CD4-positive, alpha-beta T cell (primary cell): ENCODE results near the gene ASB16. TPM values are rescaled to one million over a fixed set of nuclear protein-coding genes. Genes with fewer than 3 reads are reported as not detected.
"Not testable (repeated sequence)": the region's sequence is repeated elsewhere in the genome, so short reads cannot be mapped to it uniquely, and the experiment has no call there.

Experiments used
- ATAC-seq: fragments of 200-7000 bp; cut with Tn5 transposase; one replicate; pipeline ENCODE4 v1.10.0; 2022; ENCODE audit warnings: mild to moderate bottlenecking; ENCODE audit not compliant: poor library complexity
- CTCF ChIA-PET: fragments of 350-600 bp; sonication (Branson Sonifier 250); formaldehyde crosslinking; loops from one replicate; lab custom pipeline; 2021; ENCODE audit warnings: antibody characterized with exemption, inconsistent platforms; lab: Charles Lee
- POLR2A ChIA-PET: fragments of 350-600 bp; sonication (Branson Sonifier 250); formaldehyde crosslinking; loops from one replicate; lab custom pipeline; 2021; ENCODE audit warnings: antibody characterized with exemption, inconsistent platforms; lab: Charles Lee
- DNase-seq, 14 experiments: peaks; one replicate each; pipeline ENCODE4 v3.0.0-alpha.2; 2013 to 2020; ENCODE audit warnings: mixed read lengths in 2 of 14
- H3K27ac ChIP-seq, 2 donors: one replicate each; pipeline versions ENCODE4 v1.5.1 to v1.7.0; 2013; ENCODE audit warnings: low read length in 2 of 2, low read depth in 1 of 2, mild to moderate bottlenecking in 1 of 2
- H3K27me3 ChIP-seq, 2 experiments: 1 replicate in 1 of 2; 2 replicates in 1 of 2; pipeline versions ENCODE4 v1.6.1 to v1.7.0; 2013; ENCODE audit warnings: low read length in 2 of 2, control low read depth in 1 of 2, mild to moderate bottlenecking in 1 of 2, moderate library complexity in 1 of 2; ENCODE audit not compliant: insufficient read depth in 2 of 2, control insufficient read depth in 1 of 2
- H3K36me3 ChIP-seq: one replicate; pipeline ENCODE4 v1.6.1; 2013; ENCODE audit warnings: low read length, control low read depth; ENCODE audit not compliant: insufficient read depth
- H3K4me1 ChIP-seq: one replicate; pipeline ENCODE4 v1.6.1; 2013; ENCODE audit warnings: low read length, control low read depth; ENCODE audit not compliant: insufficient read depth
- H3K4me3 ChIP-seq: one replicate; pipeline ENCODE4 v1.5.1; 2013; ENCODE audit warnings: mild to moderate bottlenecking, low read length, moderate library complexity
- H3K9me3 ChIP-seq, 2 experiments: 1 replicate in 1 of 2; 2 replicates in 1 of 2; pipeline versions ENCODE4 v1.6.1 to v1.7.0; 2013; ENCODE audit warnings: low read length in 2 of 2, mild to moderate bottlenecking in 2 of 2, control low read depth in 1 of 2, moderate library complexity in 1 of 2; ENCODE audit not compliant: control insufficient read depth in 1 of 2, insufficient read depth in 1 of 2
- H3K27ac Mint-ChIP-seq: one replicate; pipeline ENCODE4 v1.8.0; 2020; ENCODE audit warnings: mixed read lengths
- H3K27me3 Mint-ChIP-seq: one replicate; pipeline ENCODE4 v1.8.0; 2021; ENCODE audit warnings: mixed read lengths
- H3K36me3 Mint-ChIP-seq: one replicate; pipeline ENCODE4 v1.8.0; 2021; ENCODE audit warnings: low read depth, mixed read lengths
- H3K4me1 Mint-ChIP-seq: one replicate; pipeline ENCODE4 v1.8.0; 2021; ENCODE audit warnings: low read depth, mixed read lengths
- H3K4me3 Mint-ChIP-seq: one replicate; pipeline ENCODE4 v1.8.0; 2020; ENCODE audit warnings: mild to moderate bottlenecking, mixed read lengths
- H3K9me3 Mint-ChIP-seq: one replicate; pipeline ENCODE4 v1.8.0; 2020; ENCODE audit warnings: mixed read lengths
- intact Hi-C, 2 experiments: fragments of 100-400 bp; cut with DNase I in 1 of 2; cut with micrococcal nuclease in 1 of 2; formaldehyde crosslinking; loops; one replicate each; pipeline versions ENCODE4 v1.15.1 to v1.9.0; 2023 to 2025; cut with DNase I, micrococcal nuclease
- total RNA-seq, 174 experiments: library from RNA in 2 of 174; stranded (reverse) in 2 of 174; gene quantifications; one replicate each; pipeline ENCODE4 v1.2.3 and lab custom pipeline; 2021 to 2026
- TF ChIP-seq, protein P1 (sequence below): fragments of 200-600 bp; IDR thresholded peaks from one replicate; pipeline ENCODE4 v1.8.0; 2022; ENCODE audit warnings: antibody characterized with exemption, mild to moderate bottlenecking

ASB16 gene
- total RNA-seq, 2 experiments from 2014 or later, result 0.11 TPM; not detected in 1

DNA sequence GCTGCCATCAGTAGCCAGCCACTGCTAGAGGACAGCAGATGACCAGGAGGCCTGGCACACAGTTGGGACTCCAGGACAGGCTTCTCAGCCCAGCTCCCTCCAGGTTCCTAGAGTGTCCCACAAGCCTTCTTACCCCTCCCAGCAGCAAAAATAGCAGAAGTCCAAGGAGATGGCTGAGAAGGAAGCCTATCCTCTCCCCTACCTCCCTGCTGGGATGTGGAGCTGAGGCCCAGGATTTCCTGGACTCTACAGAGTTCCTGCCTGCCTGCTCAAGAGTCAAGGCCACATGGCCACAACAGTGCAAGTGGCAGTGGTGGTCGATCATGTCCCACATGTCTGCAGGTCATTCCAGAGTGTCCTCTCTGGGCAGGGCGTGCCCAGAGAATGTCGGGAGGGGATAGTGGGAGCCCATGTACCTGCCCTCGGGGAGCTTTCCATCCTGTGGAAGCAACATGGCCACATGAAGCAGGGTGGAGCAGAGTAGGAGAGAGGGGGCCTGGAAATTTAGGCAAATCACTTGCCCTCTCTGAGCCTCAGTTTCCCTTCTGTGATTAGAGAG, 36.5 kb upstream of the ASB16 start:
- H3K4me1 Mint-ChIP-seq, result no peaks in the 10 kb centered on the region
- Histone ChIP-seq H3K27ac (no peak overlapping the region), H3K9me3 (peaks cover 0 to 7% of the 10 kb centered on the region in 2 experiments), H3K27me3 (peaks cover 8 to 12% of the 10 kb centered on the region in 2 experiments), H3K4me1 (peaks cover 4% of the 10 kb centered on the region), H3K36me3 (no peaks in the 10 kb centered on the region), H3K4me3 (no peak overlapping the region)
- intact Hi-C loops, result no loop called here
- TF ChIP-seq, protein P1, sequence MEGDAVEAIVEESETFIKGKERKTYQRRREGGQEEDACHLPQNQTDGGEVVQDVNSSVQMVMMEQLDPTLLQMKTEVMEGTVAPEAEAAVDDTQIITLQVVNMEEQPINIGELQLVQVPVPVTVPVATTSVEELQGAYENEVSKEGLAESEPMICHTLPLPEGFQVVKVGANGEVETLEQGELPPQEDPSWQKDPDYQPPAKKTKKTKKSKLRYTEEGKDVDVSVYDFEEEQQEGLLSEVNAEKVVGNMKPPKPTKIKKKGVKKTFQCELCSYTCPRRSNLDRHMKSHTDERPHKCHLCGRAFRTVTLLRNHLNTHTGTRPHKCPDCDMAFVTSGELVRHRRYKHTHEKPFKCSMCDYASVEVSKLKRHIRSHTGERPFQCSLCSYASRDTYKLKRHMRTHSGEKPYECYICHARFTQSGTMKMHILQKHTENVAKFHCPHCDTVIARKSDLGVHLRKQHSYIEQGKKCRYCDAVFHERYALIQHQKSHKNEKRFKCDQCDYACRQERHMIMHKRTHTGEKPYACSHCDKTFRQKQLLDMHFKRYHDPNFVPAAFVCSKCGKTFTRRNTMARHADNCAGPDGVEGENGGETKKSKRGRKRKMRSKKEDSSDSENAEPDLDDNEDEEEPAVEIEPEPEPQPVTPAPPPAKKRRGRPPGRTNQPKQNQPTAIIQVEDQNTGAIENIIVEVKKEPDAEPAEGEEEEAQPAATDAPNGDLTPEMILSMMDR, result no peak
- H3K9me3 Mint-ChIP-seq, result no peaks in the 10 kb centered on the region
- ATAC-seq (no peak), DNase-seq (no peak)
- CTCF ChIA-PET, result no interaction called here
- H3K36me3 Mint-ChIP-seq, result no peaks in the 10 kb centered on the region
- no peak overlapping the region for H3K27ac Mint-ChIP-seq
- POLR2A ChIA-PET, result no interaction called here
- H3K27me3 Mint-ChIP-seq, result peaks cover 17% of the 10 kb centered on the region
- H3K4me3 Mint-ChIP-seq, result no peak overlapping the region

DNA sequence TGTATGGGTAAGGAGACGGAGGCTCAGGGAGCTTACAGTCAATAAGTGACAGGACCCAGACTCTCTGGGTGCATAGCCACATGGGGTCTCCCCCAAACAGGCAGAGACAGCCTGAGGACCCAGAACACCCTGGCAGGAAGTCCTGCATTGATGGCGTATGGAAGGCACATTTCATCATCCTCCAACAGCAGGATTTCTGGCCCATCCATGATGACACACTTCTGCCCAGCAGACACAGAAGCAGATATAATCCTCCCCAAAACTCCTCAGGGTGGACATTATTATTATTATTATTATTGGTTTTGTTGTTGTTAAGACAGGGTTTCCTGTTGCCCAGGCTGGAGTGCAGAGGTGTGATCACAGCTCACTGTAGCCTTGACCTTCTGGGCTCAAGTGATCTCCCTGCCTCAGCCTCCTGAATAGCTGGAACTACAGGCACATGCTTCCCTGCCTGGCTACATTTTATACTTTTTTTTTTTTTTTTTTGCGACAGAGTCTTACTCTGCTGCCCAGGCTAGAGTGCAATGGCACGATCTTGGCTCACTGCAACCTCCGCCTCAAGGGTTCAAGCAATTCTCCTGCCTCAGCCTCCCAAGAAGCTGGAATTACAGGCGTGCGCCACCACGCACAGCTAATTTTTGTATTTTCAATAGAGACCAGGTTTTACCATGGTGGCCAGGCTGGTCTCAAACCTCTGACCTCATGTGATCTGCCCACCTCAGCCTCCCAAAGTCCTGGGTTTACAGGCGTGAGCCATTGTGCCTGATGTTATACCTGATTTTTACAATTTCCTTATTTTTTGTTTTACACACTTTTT, 35.5 kb upstream of the ASB16 start:
- no peak for ATAC-seq
- H3K4me1 ChIP-seq, result peaks cover 4% of the 10 kb centered on the region
- peaks cover 0 to 7% of the 10 kb centered on the region in 2 experiments for H3K9me3 ChIP-seq
- no peak for DNase-seq
- no peaks in the 10 kb centered on the region for H3K36me3 ChIP-seq
- ChIA-PET CTCF (no interaction called here), POLR2A (interaction anchor here (0.8 kb wide), 1 partner anchor 11 kb away, joined by 3 read pairs; no protein-coding TSS in a partner anchor)
- H3K27me3 ChIP-seq, result peaks cover 8 to 12% of the 10 kb centered on the region in 2 experiments
- H3K36me3 Mint-ChIP-seq, result no peaks in the 10 kb centered on the region
- no peak overlapping the region for H3K4me3 ChIP-seq
- H3K4me3 Mint-ChIP-seq, result no peak overlapping the region
- no peaks in the 10 kb centered on the region for H3K9me3 Mint-ChIP-seq
- intact Hi-C loops, result no loop called here
- H3K27ac Mint-ChIP-seq, result no peak overlapping the region
- TF ChIP-seq, protein P1, result no peak
- H3K27ac ChIP-seq, result no peak overlapping the region
- no peaks in the 10 kb centered on the region for H3K4me1 Mint-ChIP-seq
- peaks cover 17% of the 10 kb centered on the region for H3K27me3 Mint-ChIP-seq

DNA sequence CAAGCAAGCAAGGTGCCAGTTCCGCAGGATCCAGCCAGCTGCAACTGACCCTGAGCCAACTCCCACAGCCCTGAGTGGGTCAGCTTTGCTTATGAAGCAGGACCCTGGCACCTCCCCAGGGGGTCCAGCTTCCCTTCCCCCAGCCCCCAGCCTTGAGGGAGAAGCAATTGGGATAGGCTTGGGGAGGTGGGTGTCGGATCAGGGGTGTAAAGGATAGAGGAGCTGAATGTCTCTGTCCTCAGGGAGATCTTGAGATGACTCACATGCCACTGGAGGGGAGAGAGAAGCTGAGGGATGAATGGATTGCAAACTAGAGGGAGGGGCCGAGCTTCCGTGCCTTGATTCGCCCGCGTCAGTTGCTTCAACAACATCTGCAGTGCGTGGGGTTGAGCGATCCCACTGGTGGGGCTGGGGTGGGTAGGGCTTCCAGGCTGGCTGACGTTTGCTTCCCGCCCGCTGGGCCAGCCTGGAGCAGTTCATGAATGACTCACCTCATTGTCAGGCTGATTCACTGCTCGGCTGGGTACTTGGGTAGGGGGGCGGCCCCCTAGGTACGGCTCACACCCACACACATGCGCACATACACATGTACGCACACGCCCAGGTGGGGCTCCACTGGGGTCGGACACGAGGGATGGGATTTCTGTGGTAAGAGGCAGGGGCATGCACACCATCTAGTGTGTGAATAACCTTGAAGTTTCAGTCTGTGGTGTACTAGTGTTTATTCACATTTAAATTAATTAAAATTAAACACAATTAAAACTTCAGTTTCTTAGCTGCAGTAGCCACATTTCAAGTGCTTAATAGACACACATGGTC, 32.4 kb upstream of the ASB16 start:
- H3K27me3 ChIP-seq, result peaks cover 8 to 12% of the 10 kb centered on the region in 2 experiments
- intact Hi-C loops, result no loop called here

DNA sequence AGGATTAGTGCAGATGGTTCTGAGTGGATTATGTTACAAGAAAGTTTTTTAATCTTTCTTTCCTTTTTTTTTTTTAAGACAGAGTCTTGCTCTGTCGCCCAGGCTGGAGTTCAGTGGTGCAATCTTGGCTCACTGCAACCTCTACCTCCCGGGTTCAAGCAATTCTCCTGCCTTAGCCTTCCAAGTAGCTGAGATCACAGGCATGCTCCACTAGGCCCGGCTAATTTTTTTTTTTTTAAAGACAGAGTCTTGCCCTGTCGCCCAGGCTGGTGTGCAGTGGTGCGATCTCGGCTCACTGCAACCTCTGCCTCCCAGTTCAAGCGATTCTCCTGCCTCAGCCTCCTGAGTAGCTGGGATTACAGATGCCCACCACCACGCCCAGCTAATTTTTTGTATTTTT, 26.6 kb upstream of the ASB16 start:
- ATAC-seq, result not testable (repeated sequence)

More for the DNA sequence above, 32.4 kb upstream of the ASB16 start:
- DNase-seq (peak in 11 of 14 experiments; percentile 12 to 74 (median 42)), ATAC-seq (peak; percentile 48)
- no peaks in the 10 kb centered on the region for H3K9me3 Mint-ChIP-seq
- Histone ChIP-seq H3K4me1 (peaks cover 19% of the 10 kb centered on the region), H3K27ac (no peak overlapping the region), H3K9me3 (peaks cover 0 to 7% of the 10 kb centered on the region in 2 experiments), H3K36me3 (no peaks in the 10 kb centered on the region), H3K4me3 (no peak overlapping the region)
- H3K36me3 Mint-ChIP-seq, result no peaks in the 10 kb centered on the region
- ChIA-PET CTCF (interaction anchor here (1.2 to 1.6 kb wide), 3 partner anchors 14 to 72 kb away, joined by 5 to 6 read pairs (median 5); partner anchors contain the start of gene HDAC5), POLR2A (interaction anchor here (1.0 to 1.8 kb wide), 2 partner anchors 15 to 48 kb away, joined by 3 to 7 read pairs; partner anchors contain the start of genes HDAC5 and TMUB2)
- TF ChIP-seq, protein P1, result no peak
- no peak overlapping the region for H3K27ac Mint-ChIP-seq
- H3K27me3 Mint-ChIP-seq, result peaks cover 17% of the 10 kb centered on the region
- H3K4me3 Mint-ChIP-seq, result no peak overlapping the region
- H3K4me1 Mint-ChIP-seq, result peaks cover 7% of the 10 kb centered on the region

More for the DNA sequence above, 26.6 kb upstream of the ASB16 start:
- H3K27ac ChIP-seq, H3K4me1 Mint-ChIP-seq, DNase-seq, H3K36me3 ChIP-seq, H3K36me3 Mint-ChIP-seq, H3K27me3 ChIP-seq, H3K4me3 ChIP-seq, H3K4me3 Mint-ChIP-seq, H3K9me3 Mint-ChIP-seq, POLR2A ChIA-PET, H3K9me3 ChIP-seq, H3K27ac Mint-ChIP-seq, H3K27me3 Mint-ChIP-seq: not testable (repeated sequence)
- CTCF ChIA-PET, result interaction anchor here (1.0 to 2.0 kb wide), 2 partner anchors 21 to 66 kb away, joined by 3 to 12 read pairs; partner anchors contain the start of gene HDAC5
- intact Hi-C loops, result loop anchor here (5.0 kb wide), 4 partner anchors 58 to 203 kb away; partner anchors contain the start of gene GRN (in 1 of the 2)
- H3K4me1 ChIP-seq, result peaks cover 14% of the 10 kb centered on the region
